MM.1S (cell line): ENCODE measurements around the gene DNAAF5.

Experiments
- DNase-seq: peaks from one replicate; pipeline ENCODE4 v3.0.0-alpha.2; 2015
- H2AFZ ChIP-seq: fragments of 300-600 bp; sonication (generic); 2 replicates; pipeline ENCODE4 v1.6.0; 2016; ENCODE audit warnings: antibody characterized with exemption, low read length
- H3F3A ChIP-seq: fragments of 300-600 bp; sonication (generic); 2 replicates; pipeline ENCODE4 v1.6.1; 2016; ENCODE audit warnings: mild to moderate bottlenecking, antibody characterized with exemption, low read length, moderate library complexity, mixed read lengths; ENCODE audit not compliant: insufficient read depth
- H3K27ac ChIP-seq: fragments of 300-600 bp; sonication (generic); 2 replicates; pipeline ENCODE4 v1.5.1; 2016; ENCODE audit warnings: mild to moderate bottlenecking, low read length
- H3K27me3 ChIP-seq: fragments of 300-600 bp; sonication (generic); replicated peaks from 2 replicates; pipeline ENCODE4 v1.6.0; 2016; ENCODE audit warnings: low read length; ENCODE audit not compliant: insufficient read depth
- H3K36me3 ChIP-seq: fragments of 300-600 bp; sonication (generic); replicated peaks from 2 replicates; pipeline ENCODE4 v1.6.1; 2016; ENCODE audit warnings: mild to moderate bottlenecking, low read length, mixed read lengths; ENCODE audit not compliant: insufficient read depth
- H3K4me1 ChIP-seq: fragments of 300-600 bp; sonication (generic); 2 replicates; pipeline ENCODE4 v1.6.1; 2016; ENCODE audit warnings: low read length, mixed read lengths
- H3K4me2 ChIP-seq: fragments of 300-600 bp; sonication (generic); 2 replicates; pipeline ENCODE4 v1.6.0; 2016; ENCODE audit warnings: low read depth, low read length
- H3K4me3 ChIP-seq: fragments of 300-600 bp; sonication (generic); 2 replicates; pipeline ENCODE4 v1.5.1; 2016; ENCODE audit warnings: low read length, mixed read lengths
- H3K79me2 ChIP-seq: fragments of 300-600 bp; sonication (generic); 2 replicates; pipeline ENCODE4 v1.6.1; 2016; ENCODE audit warnings: mixed run types, low read length, mixed read lengths
- H3K9ac ChIP-seq: fragments of 300-600 bp; sonication (generic); 2 replicates; pipeline ENCODE4 v1.6.1; 2016; ENCODE audit warnings: low read length, mixed read lengths
- H3K9me2 ChIP-seq: fragments of 300-600 bp; sonication (generic); replicated peaks from 2 replicates; pipeline ENCODE4 v1.6.1; 2016; ENCODE audit warnings: mild to moderate bottlenecking, low read length, mixed read lengths; ENCODE audit not compliant: insufficient read depth
- H3K9me3 ChIP-seq: fragments of 300-600 bp; sonication (generic); replicated peaks from 2 replicates; pipeline ENCODE4 v1.6.1; 2016; ENCODE audit warnings: mild to moderate bottlenecking, low read length, mixed read lengths; ENCODE audit not compliant: insufficient read depth
- H4K20me1 ChIP-seq: fragments of 300-600 bp; sonication (generic); 2 replicates; pipeline ENCODE4 v1.6.1; 2016; ENCODE audit warnings: mild to moderate bottlenecking, low read length, moderate library complexity, mixed read lengths; ENCODE audit not compliant: insufficient read depth
- EZH2 ChIP-seq: fragments of 300-600 bp; sonication (generic); optimal IDR thresholded peaks from 2 replicates; pipeline ENCODE3; 2017; ENCODE audit warnings: low read depth, mild to moderate bottlenecking, antibody characterized with exemption, low read length, mixed read lengths
- EZH2phosphoT487 ChIP-seq: fragments of 300-600 bp; sonication (generic); IDR thresholded peaks from 2 replicates; pipeline ENCODE4 v1.6.1; 2018; ENCODE audit warnings: antibody characterized with exemption, low read length
- TF ChIP-seq, protein P1 (sequence below): fragments of 300-600 bp; sonication (generic); IDR thresholded peaks from 2 replicates; pipeline ENCODE4 v1.5.1; 2016; ENCODE audit warnings: antibody characterized with exemption, low read length, mixed read lengths

DNAAF5 gene

DNA sequence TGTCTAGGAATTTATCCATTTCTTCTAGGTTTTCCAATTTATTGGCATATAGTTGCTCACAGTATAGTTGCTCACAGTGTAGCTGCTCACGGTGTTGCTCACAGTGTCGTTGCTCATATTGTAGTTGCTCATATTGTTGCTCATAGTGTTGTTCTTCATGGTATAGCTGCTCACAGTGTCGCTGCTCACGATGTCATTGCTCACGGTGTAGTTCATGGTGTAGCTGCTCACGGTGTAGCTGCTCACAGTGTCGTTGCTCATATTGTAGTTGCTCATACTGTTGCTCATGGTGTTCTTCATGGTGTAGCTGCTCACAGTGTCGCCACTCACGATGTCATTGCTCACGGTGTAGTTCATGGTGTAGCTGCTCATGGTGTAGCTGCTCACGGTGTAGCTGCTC, 8.3 kb downstream of the DNAAF5 start:
- DNase-seq, result no peak
- no peak overlapping the region for H3K4me3 ChIP-seq
- no peaks in the 10 kb centered on the region for H3K9me3 ChIP-seq
- TF ChIP-seq EZH2phosphoT487 (no peak), EZH2 (no peak)
- TF ChIP-seq, protein P1, sequence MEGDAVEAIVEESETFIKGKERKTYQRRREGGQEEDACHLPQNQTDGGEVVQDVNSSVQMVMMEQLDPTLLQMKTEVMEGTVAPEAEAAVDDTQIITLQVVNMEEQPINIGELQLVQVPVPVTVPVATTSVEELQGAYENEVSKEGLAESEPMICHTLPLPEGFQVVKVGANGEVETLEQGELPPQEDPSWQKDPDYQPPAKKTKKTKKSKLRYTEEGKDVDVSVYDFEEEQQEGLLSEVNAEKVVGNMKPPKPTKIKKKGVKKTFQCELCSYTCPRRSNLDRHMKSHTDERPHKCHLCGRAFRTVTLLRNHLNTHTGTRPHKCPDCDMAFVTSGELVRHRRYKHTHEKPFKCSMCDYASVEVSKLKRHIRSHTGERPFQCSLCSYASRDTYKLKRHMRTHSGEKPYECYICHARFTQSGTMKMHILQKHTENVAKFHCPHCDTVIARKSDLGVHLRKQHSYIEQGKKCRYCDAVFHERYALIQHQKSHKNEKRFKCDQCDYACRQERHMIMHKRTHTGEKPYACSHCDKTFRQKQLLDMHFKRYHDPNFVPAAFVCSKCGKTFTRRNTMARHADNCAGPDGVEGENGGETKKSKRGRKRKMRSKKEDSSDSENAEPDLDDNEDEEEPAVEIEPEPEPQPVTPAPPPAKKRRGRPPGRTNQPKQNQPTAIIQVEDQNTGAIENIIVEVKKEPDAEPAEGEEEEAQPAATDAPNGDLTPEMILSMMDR, result no peak
- no peak overlapping the region for H3K9ac ChIP-seq
- no peaks in the 10 kb centered on the region for H4K20me1 ChIP-seq
- peaks cover 12% of the 10 kb centered on the region for H3K36me3 ChIP-seq
- no peaks in the 10 kb centered on the region for H3K9me2 ChIP-seq
- peaks cover 80% of the 10 kb centered on the region for H3K79me2 ChIP-seq
- no peaks in the 10 kb centered on the region for H3K4me1 ChIP-seq
- no peak overlapping the region for H2AFZ ChIP-seq
- H3K27me3 ChIP-seq, result no peaks in the 10 kb centered on the region
- H3K27ac ChIP-seq, result no peak overlapping the region
- H3F3A ChIP-seq, result no peaks in the 10 kb centered on the region
- H3K4me2 ChIP-seq, result no peak overlapping the region

DNA sequence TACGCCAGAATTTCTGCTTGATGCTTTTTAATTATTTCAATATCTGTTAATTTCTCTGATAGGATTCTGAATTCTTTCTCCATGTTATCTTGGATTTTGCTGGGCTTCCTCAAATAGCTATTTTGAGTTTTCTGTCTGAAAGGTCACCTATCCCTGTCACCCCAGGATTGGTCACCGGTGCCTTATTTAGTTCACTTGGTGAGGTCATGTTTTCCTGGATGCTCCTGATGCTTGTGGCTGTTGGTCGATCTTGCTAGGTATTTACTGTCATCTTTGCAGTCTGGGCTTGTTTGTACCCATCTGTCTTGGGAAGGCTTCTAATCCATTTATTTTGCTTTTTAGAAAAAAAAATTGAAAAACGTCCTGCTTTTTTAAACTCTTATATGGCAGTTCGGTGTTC, 11.7 kb downstream of the DNAAF5 start:
- Histone ChIP-seq H3K4me2 (no peak overlapping the region), H3K27me3 (no peaks in the 10 kb centered on the region), H3K27ac (no peak overlapping the region), H3K36me3 (peaks cover 15% of the 10 kb centered on the region), H3K4me3 (no peak overlapping the region), H3F3A (no peaks in the 10 kb centered on the region), H3K9me3 (no peaks in the 10 kb centered on the region), H4K20me1 (no peaks in the 10 kb centered on the region), H3K79me2 (peaks cover 60% of the 10 kb centered on the region), H3K4me1 (no peaks in the 10 kb centered on the region), H2AFZ (no peak overlapping the region), H3K9ac (no peak overlapping the region), H3K9me2 (no peaks in the 10 kb centered on the region)
- no peak for TF ChIP-seq EZH2
- TF ChIP-seq, protein P1, result no peak
- no peak for TF ChIP-seq EZH2phosphoT487
- DNase-seq, result no peak

DNA sequence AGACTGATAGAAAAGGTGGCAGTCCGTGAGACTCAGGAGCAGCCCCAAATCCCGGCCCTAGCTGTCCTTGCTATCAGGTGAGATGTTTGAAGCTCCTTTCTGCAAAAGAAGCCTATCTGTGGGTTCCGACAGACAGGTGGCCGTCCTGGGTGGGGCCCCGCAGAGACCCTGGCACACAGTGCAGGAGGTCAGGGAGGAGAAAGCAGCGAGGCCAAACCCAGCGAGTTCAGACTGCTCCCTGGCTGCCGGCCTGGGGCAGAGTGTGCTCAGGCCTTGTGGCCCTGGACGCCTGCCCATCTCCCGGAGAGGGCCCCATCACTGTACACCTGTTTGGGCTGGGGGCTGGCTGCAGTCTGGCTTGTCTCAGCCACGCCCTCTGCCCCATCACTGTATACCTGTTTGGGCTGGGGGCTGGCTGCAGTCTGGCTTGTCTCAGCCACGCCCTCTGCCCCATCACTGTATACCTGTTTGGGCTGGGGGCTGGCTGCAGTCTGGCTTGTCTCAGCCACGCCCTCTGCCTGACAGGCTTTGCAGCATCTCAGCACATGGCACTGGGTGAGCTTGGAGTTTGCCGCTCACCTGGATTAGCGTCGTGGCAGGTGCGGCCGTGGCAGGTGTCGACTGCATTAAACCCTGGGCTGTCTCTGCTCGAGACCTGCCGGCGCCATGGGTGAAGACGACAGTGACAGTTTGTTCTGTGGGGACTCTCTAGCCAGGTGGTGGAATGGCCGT, 12.4 kb downstream of the DNAAF5 start:
- Histone ChIP-seq H4K20me1 (no peaks in the 10 kb centered on the region), H3K4me3 (no peak overlapping the region), H3K9ac (no peak overlapping the region), H3F3A (no peaks in the 10 kb centered on the region), H3K79me2 (peaks cover 54% of the 10 kb centered on the region), H3K27ac (no peak overlapping the region), H3K27me3 (no peaks in the 10 kb centered on the region), H3K36me3 (peaks cover 15% of the 10 kb centered on the region), H3K4me2 (no peak overlapping the region), H3K4me1 (no peaks in the 10 kb centered on the region), H2AFZ (no peak overlapping the region), H3K9me2 (no peaks in the 10 kb centered on the region), H3K9me3 (no peaks in the 10 kb centered on the region)
- DNase-seq, result no peak
- TF ChIP-seq EZH2, result no peak
- TF ChIP-seq, protein P1, result no peak
